Small intestine (tissue), 7 donors: ENCODE results near the gene PEX14. TPM values are rescaled to one million over a fixed set of nuclear protein-coding genes. Genes with fewer than 3 reads are reported as not detected.

ENCODE experiments used
- DNase-seq, 2 donors: peaks; one replicate each; pipeline versions ENCODE4 v3.0.0 to v3.0.0-alpha.2; 2013
- FAIRE-seq: peaks from 2 replicates; lab custom pipeline; 2012; peaks lifted over from hg19 to GRCh38; lab: Jason Lieb, UNC
- H3K27ac ChIP-seq, 3 donors: one replicate each; pipeline ENCODE4 v1.5.1; 2013; ENCODE audit warnings: low read length in 2 of 3, mild to moderate bottlenecking in 2 of 3, control low read depth in 1 of 3, inconsistent platforms in 1 of 3, low read depth in 1 of 3, moderate library complexity in 1 of 3
- H3K27me3 ChIP-seq, 3 donors: one replicate each; pipeline ENCODE4 v1.6.1; 2013; ENCODE audit warnings: low read length in 3 of 3, inconsistent platforms in 1 of 3; ENCODE audit not compliant: control insufficient read depth in 3 of 3, insufficient read depth in 3 of 3
- H3K36me3 ChIP-seq, 3 donors: one replicate each; pipeline ENCODE4 v1.6.1; 2013; ENCODE audit warnings: low read length in 3 of 3, inconsistent platforms in 1 of 3, low read depth in 1 of 3, mild to moderate bottlenecking in 1 of 3, moderate library complexity in 1 of 3; ENCODE audit not compliant: control insufficient read depth in 3 of 3, insufficient read depth in 2 of 3
- H3K4me1 ChIP-seq, 3 donors: one replicate each; pipeline ENCODE4 v1.6.1; 2013; ENCODE audit warnings: low read length in 2 of 3, inconsistent platforms in 1 of 3, low read depth in 1 of 3, mild to moderate bottlenecking in 1 of 3, moderate library complexity in 1 of 3; ENCODE audit not compliant: control insufficient read depth in 3 of 3, insufficient read depth in 2 of 3
- H3K4me3 ChIP-seq, 3 donors: one replicate each; pipeline ENCODE4 v1.5.1; 2013; ENCODE audit warnings: low read length in 3 of 3, control low read depth in 1 of 3, inconsistent platforms in 1 of 3, low read depth in 1 of 3, mild to moderate bottlenecking in 1 of 3, moderate library complexity in 1 of 3
- H3K9me3 ChIP-seq, 2 donors: one replicate each; pipeline ENCODE4 v1.6.1; 2013; ENCODE audit warnings: low read depth in 1 of 2, low read length in 1 of 2; ENCODE audit not compliant: control insufficient read depth in 2 of 2, insufficient read depth in 1 of 2
- WGBS, 3 donors: extraction: QIAGEN DNeasy Blood & Tissue Kit; methylation state at CpG; one replicate each; pipeline ENCODE4 v1.1.7; 2013; 5-methylcytosine and 5-hydroxymethylcytosine counted together
- polyA plus RNA-seq, 4 donors: library from polyadenylated mRNA; stranded (reverse) in 3 of 4; unstranded in 1 of 4; fragments of 200-250 nt in 3 of 4; fragments of 120-200 nt in 1 of 4; gene quantifications; one replicate each; pipeline versions ENCODE4 v1.2.1 to v1.2.3, GENCODE V29; 2013
- donor health status: healthy with polysubstance abuse.
- donor health status: control.
- donor health status: control.
- donor health status: Bipolar disorder and iron deficiency.
- donor health status: healthy.

The PEX14 gene
- polyA plus RNA-seq, 4 donors, result 15.9 to 26.9 (median 24.7) TPM

DNA sequence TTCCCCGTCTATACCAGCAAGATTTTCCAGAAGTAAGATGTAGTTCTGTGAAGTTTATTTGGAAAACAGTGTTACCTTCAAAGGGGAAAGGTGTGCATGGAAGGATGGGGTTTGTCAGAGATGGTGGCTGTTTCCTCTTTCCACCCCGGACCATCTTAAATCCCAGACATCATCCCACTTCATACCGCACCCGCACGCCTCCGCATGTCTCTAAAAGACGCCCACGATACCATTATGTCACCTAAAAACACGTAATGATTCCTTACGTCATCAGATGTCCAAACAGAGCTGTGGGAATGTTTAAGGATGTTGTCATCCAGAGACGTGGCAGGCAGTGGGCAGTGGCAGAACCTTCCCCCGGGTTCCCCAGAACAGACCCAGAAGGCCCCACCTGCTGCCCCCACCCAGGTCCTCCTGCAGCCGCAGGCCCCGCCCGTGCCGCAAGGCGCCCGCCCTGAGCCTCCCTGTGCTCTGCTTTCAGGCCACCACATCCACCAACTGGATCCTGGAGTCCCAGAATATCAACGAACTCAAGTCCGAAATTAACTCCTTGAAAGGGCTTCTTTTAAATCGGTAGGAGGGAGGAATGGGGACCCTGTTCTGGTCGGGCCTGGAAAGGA, 152.2 kb downstream of the PEX14 start:
- WGBS, 3 donors, result 92 to 94% (median 93%) methylated on average over 22 of the region's 22 CpGs
- DNase-seq (no peak), FAIRE-seq (no peak)
- Histone ChIP-seq H3K27me3 (no peaks in the 10 kb centered on the region), H3K27ac (no peak overlapping the region), H3K4me1 (peaks cover 0 to 3% (median 0%) of the 10 kb centered on the region in 3 donors), H3K36me3 (peaks cover 6 to 95% (median 9%) of the 10 kb centered on the region in 3 donors), H3K4me3 (no peak overlapping the region), H3K9me3 (no peaks in the 10 kb centered on the region)

DNA sequence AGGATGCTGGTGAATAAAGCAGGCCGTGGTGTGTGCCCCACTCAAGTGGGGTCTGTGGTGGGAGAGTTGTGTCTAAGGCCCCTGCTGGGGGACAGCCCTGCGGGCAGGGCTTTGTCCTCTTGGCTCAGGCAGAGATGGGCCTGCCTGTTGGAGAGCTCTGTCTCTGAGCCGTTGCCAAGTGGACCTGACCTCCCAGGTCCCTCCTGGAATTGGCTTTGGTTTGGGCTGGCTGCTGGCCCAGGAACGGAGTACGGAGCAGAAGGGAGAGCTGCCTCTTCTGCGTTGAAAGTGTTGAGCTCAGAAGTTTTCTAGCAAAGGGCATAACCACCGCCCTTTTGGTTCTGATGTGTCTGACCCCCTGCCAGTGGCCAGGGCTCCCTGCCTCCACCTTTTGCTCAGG, 153.9 kb downstream of the PEX14 start:
- no peak for DNase-seq
- no peaks in the 10 kb centered on the region for H3K9me3 ChIP-seq
- 50 to 71% (median 57%) methylated on average over 7 of the region's 7 CpGs for WGBS, 3 donors
- H3K36me3 ChIP-seq, result peaks cover 2 to 96% (median 9%) of the 10 kb centered on the region in 3 donors
- FAIRE-seq, result no peak
- no peaks in the 10 kb centered on the region for H3K27me3 ChIP-seq
- no peak overlapping the region for H3K27ac ChIP-seq
- peaks cover 0 to 3% (median 0%) of the 10 kb centered on the region in 3 donors for H3K4me1 ChIP-seq
- no peak overlapping the region for H3K4me3 ChIP-seq

DNA sequence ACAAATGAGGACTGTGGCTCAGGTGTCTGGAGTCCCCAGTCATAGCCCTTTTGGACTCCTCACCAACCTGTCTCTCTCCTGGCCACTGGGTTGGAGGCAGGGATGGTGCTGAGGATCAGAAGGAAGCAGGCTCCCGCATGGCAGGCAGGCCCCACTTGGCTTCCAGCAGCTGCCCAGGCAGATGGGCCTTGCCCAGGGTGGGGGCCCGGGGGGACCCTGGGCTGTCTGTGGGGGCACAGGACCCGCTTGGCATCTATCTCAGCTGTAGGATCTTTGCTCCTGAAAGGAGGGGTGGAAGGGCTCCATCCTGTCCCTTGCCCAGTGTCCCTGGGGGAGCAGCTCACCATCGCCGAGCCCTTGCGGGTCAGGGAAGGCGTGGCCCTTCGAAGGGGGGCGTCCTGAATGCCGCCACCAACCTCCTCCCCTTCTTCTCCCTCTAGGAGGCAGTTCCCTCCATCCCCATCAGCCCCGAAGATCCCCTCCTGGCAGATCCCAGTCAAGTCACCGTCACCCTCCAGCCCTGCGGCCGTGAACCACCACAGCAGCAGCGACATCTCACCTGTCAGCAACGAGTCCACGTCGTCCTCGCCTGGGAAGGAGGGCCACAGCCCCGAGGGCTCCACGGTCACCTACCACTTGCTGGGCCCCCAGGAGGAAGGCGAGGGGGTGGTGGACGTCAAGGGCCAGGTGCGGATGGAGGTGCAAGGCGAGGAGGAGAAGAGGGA, 154.5 kb downstream of the PEX14 start:
- H3K9me3 ChIP-seq, result no peaks in the 10 kb centered on the region
- H3K27ac ChIP-seq, result no peak overlapping the region
- H3K4me1 ChIP-seq, result peaks cover 0 to 2% (median 0%) of the 10 kb centered on the region in 3 donors
- DNase-seq, result no peak
- no peak for FAIRE-seq
- no peak overlapping the region for H3K4me3 ChIP-seq
- H3K27me3 ChIP-seq, result no peaks in the 10 kb centered on the region
- peaks cover 0 to 94% (median 9%) of the 10 kb centered on the region in 3 donors for H3K36me3 ChIP-seq
- 91 to 92% (median 92%) methylated on average over 24 to 25 of the region's 25 CpGs for WGBS, 3 donors

DNA sequence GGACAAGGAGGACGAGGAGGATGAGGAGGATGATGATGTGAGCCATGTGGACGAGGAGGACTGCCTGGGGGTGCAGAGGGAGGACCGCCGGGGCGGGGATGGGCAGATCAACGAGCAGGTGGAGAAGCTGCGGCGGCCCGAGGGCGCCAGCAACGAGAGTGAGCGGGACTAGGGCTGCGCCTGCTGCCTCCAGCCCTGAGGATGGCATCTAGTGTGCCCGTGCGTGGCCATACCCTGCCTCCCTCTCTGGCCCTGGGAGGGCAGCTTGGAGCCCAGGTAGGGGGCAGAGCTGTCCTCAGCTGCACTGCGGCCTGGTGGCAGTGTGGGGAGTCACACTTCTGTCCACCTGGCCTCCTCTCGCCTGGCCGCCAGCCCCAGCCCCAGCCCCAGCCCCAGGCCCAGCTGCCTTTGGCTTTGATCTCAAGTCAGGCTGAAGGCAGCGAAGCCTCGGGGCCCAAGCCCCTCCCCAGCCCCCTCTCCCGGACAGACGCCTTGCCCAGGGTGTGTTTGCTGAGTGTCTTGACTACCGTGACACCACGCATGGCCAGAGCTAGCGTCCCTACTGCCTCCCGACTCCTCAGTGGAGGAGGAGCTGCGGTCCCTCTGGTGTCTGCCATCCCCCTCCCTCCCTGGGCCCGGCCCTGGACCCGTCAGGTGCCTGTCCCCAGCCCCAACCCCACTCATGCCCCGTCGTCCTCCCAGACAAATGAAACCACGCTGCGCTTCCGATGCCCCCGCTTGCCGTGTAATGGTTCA, 155.2 kb downstream of the PEX14 start:
- Histone ChIP-seq H3K4me3 (no peak overlapping the region), H3K27me3 (no peaks in the 10 kb centered on the region), H3K4me1 (peaks cover 0 to 4% (median 0%) of the 10 kb centered on the region in 3 donors), H3K27ac (no peak overlapping the region), H3K9me3 (no peaks in the 10 kb centered on the region), H3K36me3 (peaks cover 0 to 88% (median 9%) of the 10 kb centered on the region in 3 donors)
- FAIRE-seq (no peak), DNase-seq (no peak)
- 89 to 92% (median 92%) methylated on average over 25 to 36 of the region's 36 CpGs for WGBS, 3 donors

DNA sequence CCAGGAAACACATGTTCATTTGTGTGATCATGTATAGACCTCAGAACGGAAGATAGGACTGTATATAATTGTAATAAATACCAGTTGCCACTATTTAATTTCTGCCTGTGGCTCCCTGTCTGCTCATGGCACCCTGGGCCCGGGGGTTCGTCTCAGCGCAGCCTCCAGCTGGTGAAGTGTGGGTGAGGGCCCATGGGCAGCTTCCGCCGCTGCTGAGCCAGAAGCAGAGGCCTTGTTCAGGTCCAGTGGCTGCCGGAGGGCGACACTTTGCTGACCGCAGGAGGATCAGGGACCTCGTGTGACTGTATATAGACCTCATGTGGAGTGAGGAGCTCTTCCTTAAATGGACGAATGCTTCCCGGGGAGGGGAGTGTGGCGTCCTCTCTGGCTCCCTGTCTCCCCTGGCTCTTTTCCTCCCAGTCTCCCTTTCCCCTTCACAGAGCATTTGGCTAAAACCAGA, 155.9 kb downstream of the PEX14 start:
- no peak for FAIRE-seq
- H3K4me1 ChIP-seq, result peaks cover 0 to 9% (median 0%) of the 10 kb centered on the region in 3 donors

DNA sequence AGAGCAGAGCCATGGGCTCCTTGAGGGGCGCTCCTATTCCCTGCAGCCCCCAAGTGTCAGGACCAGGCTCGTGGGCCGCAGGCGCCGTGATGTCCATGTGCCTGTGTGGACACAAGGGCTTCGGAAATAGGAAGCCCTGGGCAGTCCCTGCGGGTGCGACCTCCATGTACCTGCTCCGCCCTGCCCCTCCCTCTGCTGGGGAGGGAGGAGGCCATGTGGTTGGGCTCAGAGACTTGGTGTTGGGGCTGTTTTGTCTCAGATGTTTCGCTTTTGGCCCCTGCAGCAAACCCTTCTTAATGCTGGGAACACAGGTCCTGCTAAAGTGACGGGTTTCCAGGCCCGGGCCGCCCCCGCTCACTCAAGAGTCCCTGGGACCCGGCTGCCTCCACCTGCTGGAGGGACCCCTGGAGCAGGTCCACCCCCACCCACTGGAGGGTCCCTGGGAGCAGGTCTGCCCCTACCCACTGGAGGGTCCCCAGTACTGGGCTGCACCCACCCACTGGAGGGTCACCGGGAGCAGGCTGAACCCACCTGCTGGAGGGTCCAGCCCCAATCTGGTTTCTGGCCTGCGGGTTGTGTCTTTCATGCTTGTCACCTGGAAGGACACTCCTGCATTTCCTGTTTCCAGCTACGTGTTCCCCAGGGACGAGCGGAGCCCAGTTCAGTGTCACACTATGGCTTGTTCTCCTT, 156.5 kb downstream of the PEX14 start:
- WGBS, 3 donors, result 92 to 95% (median 93%) methylated on average over 20 of the region's 20 CpGs
- DNase-seq, result no peak
- H3K27me3 ChIP-seq, result no peaks in the 10 kb centered on the region
- peaks cover 0 to 86% (median 9%) of the 10 kb centered on the region in 3 donors for H3K36me3 ChIP-seq
- H3K4me1 ChIP-seq, result peaks cover 0 to 9% (median 0%) of the 10 kb centered on the region in 3 donors
- no peak overlapping the region for H3K27ac ChIP-seq
- H3K9me3 ChIP-seq, result no peaks in the 10 kb centered on the region
- H3K4me3 ChIP-seq, result no peak overlapping the region
- FAIRE-seq, result no peak

More for the DNA sequence above, 155.9 kb downstream of the PEX14 start:
- Histone ChIP-seq H3K36me3 (peaks cover 0 to 84% (median 9%) of the 10 kb centered on the region in 3 donors), H3K27me3 (no peaks in the 10 kb centered on the region), H3K4me3 (no peak overlapping the region), H3K27ac (no peak overlapping the region), H3K9me3 (no peaks in the 10 kb centered on the region)
- DNase-seq, result no peak
- WGBS, 3 donors, result 88 to 93% (median 91%) methylated on average over 13 of the region's 13 CpGs

DNA sequence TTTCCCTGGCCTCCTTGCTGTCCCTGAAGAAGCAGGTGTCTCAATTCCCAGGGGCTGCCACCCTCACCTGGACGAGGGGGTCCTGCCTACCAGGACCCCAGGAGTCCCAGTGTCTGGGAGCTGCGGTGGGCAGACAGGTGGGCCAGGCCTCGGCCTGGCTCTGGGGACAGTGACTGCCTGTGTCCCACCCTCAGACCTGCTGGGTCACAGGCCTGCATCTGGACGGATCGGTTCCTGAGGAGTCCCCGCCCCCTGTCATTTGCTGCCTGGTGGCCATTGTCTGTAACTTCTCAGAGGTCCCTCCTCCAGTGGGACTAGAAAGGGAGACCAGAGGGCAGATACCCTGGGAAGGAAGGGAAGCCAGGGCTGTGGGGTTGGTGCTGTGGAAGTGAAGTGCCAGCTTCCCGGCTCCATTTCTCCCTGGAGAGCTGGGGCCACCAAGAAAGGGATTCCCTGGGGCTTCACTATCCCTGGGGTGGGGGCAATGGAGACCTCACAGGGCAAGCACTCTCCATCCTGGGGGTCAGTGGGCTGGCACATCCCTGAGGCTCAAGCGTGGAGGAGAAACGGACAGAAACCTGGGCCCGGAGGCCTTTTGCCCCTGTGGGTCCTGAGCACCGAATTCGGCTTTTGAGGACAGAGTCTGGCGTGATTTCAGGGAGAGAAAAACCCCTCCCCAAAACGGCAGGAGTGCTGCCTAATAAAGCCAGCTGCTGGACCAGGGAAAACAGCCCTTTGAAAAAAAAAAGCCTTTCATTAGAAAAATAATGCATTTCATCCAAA, 157.3 kb downstream of the PEX14 start:
- H3K36me3 ChIP-seq, result peaks cover 0 to 82% (median 9%) of the 10 kb centered on the region in 3 donors
- FAIRE-seq, result no peak
- 82 to 89% (median 85%) methylated on average over 14 of the region's 14 CpGs for WGBS, 3 donors
- H3K9me3 ChIP-seq, result no peaks in the 10 kb centered on the region
- no peak overlapping the region for H3K4me3 ChIP-seq
- peaks cover 0 to 9% (median 0%) of the 10 kb centered on the region in 3 donors for H3K4me1 ChIP-seq
- no peaks in the 10 kb centered on the region for H3K27me3 ChIP-seq
- no peak overlapping the region for H3K27ac ChIP-seq
- no peak for DNase-seq
